GM03348 (cell line): ENCODE results near the gene KIF16B.
"Not testable (repeated sequence)": the region's sequence is repeated elsewhere in the genome, so short reads cannot be mapped to it uniquely, and the experiment has no call there.

ENCODE experiments used
- DNase-seq: peaks from one replicate; pipeline ENCODE4 v3.0.0; 2012; ENCODE audit warnings: low spot score

Gene KIF16B

GRCh38 chr20:16595376-16595775, 22.1 kb upstream of the KIF16B start:
- no peak for DNase-seq

GRCh38 chr20:16590041-16590633, 16.9 kb upstream of the KIF16B start:
- DNase-seq: no peak

- no peak for DNase-seq
Observed at GRCh38 chr20:16589623-16590022, 16.4 kb upstream of the KIF16B start.

- no peak for DNase-seq
Observed at GRCh38 chr20:16588241-16588640, 15.0 kb upstream of the KIF16B start.

- no peak for DNase-seq
Observed at GRCh38 chr20:16587066-16587465, 13.8 kb upstream of the KIF16B start.

GRCh38 chr20:16583474-16583873, 10.2 kb upstream of the KIF16B start:
- DNase-seq: no peak

- no peak for DNase-seq
Observed at GRCh38 chr20:16581241-16581640, 8.0 kb upstream of the KIF16B start.

GRCh38 chr20:16580620-16581019, 7.4 kb upstream of the KIF16B start:
- DNase-seq: no peak

GRCh38 chr20:16580147-16580546, 6.9 kb upstream of the KIF16B start:
- peak; percentile 80 for DNase-seq

- DNase-seq: no peak
Observed at GRCh38 chr20:16576219-16576618, 3.0 kb upstream of the KIF16B start.

- no peak for DNase-seq
Observed at GRCh38 chr20:16575390-16576140, 2.3 kb upstream of the KIF16B start.

- DNase-seq: peak; percentile 95
Observed at GRCh38 chr20:16574656-16575355, 1.6 kb upstream of the KIF16B start.

- no peak for DNase-seq
Observed at GRCh38 chr20:16571333-16571732, 1.9 kb downstream of the KIF16B start.

- DNase-seq: no peak
Observed at GRCh38 chr20:16569246-16570153, 3.7 kb downstream of the KIF16B start.

GRCh38 chr20:16566080-16566479, 7.2 kb downstream of the KIF16B start:
- DNase-seq: no peak

- DNase-seq: not testable (repeated sequence)
Observed at GRCh38 chr20:16564079-16564478, 9.2 kb downstream of the KIF16B start.

GRCh38 chr20:16563066-16563806, 10.0 kb downstream of the KIF16B start:
- DNase-seq: no peak

GRCh38 chr20:16562259-16562658, 11.0 kb downstream of the KIF16B start:
- no peak for DNase-seq

GRCh38 chr20:16560661-16561060, 12.6 kb downstream of the KIF16B start:
- no peak for DNase-seq

- DNase-seq: no peak
Observed at GRCh38 chr20:16560216-16560615, 13.0 kb downstream of the KIF16B start.

GRCh38 chr20:16556301-16556700, 16.9 kb downstream of the KIF16B start:
- DNase-seq: no peak
